GM18858 (cell line): ENCODE measurements around the gene MOAP1.
"Not testable (repeated sequence)": the region's sequence is repeated elsewhere in the genome, so short reads cannot be mapped to it uniquely, and the experiment has no call there.

Source experiments
- ATAC-seq: cut with Tn5 transposase; IDR thresholded peaks from one replicate; pipeline ENCODE4 v1.9.1; 2021; ENCODE audit not compliant: unreplicated experiment

MOAP1 gene

DNA sequence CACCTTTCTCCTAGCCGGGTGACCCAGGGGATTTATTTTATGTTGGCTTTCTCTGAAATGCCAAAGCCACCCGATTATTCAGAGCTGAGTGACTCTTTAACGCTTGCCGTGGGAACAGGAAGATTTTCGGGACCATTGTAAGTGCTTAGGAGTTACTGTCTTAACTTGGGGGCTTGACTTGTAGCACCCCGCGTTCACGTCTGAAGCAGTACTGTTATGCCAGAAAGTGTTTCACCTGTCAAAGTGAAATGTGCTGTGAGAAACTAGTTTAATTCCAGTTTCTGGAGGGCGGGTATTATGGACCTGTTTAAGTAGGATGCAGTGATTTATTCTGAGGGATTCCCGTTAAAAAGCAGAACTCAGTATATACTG is 638 bp upstream of the MOAP1 start:
- no peak for ATAC-seq

DNA sequence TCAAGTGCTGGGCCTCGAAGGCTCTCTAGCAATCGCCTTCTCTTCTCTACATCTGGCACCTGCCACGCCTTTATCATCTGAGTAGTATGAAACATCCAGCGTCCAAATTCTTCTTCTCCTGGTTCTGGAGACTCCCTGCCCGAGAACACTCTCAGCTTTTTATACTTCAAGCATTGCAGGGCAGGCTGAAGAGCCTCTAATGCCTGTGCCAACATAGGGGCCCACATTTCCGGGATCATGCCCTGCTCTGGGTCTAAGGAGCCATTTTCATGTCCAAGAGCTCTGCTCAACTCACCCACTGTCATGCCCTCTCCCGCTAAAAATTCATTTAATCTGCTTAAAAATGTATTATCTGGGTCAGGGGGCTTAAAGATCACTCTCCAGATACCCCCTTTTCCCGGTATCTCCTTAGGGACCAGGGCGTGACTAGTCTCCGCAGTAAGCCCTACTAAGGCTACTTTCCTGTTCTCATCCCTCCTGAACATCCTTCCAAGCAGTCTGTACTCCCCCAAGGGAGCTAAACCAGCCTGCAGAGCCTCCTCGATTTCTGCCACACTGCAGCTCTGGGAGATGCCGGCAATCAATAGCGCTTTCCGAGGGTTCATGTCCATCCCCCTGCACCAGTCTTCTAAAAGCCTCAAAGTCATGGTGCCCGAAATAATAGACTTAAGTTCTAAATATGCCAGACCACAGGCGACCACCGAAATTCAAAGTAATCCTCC is 940 bp downstream of the MOAP1 start:
- ATAC-seq = no peak

DNA sequence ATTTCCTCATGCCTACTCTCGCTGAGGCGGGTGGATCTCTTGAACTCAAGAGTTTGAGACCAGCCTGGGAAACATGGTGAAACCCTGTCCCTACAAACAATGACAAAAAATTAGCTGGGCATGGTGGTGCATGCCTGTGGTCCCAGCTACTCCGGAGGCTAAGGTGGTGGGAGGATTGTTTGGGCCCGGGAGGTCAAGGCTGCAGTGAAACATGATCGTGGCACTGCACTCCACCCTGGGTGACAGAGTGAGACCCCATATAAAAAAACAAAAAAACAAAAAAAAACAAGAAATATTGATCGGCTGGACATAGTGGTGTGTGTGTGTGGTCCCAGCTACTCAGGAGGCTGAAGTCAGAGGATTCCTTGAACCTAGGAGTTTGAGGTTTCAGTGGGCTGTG is 9.2 kb downstream of the MOAP1 start:
- ATAC-seq = no peak

DNA sequence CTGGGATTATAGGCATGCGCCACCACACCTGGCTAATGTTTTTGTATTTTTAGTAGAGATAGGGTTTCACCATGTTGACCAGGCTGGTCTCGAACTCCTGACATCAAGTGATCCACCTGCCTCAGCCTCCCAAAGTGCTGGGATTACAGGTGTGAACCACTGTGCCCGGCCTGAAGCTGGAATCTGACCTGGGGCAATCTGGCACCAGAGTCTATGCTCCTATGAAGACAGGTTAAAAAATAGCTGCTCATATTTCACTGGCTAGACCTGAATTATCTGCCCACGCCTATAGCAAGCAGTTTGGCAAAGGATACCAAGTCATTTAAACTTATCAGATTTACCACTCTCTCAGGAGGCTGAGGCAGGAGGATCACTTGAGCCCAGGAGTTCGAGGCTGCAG is 10.0 kb downstream of the MOAP1 start:
- ATAC-seq = not testable (repeated sequence)

DNA sequence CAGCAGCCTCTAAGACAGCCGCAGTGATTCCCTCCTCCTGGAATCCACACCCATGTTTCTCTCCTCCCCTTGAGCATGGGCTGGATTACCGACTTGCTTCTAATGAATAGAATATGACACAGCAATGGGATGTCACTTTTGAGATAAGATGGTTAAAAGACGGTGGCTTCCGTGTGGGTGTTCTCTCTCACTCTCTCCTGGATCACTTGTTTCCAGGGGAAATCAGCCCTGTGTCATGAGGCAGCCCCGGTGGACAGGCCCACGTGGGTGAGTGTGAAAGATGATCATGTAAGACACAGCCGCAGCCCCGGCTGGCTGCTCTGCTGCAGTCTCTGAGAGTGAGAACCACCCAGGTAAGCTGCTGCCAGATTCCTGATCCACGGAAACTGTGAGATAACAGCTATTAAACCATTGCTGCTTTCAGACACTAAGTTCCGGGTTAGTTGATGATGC is 10.7 kb downstream of the MOAP1 start:
- no peak for ATAC-seq

DNA sequence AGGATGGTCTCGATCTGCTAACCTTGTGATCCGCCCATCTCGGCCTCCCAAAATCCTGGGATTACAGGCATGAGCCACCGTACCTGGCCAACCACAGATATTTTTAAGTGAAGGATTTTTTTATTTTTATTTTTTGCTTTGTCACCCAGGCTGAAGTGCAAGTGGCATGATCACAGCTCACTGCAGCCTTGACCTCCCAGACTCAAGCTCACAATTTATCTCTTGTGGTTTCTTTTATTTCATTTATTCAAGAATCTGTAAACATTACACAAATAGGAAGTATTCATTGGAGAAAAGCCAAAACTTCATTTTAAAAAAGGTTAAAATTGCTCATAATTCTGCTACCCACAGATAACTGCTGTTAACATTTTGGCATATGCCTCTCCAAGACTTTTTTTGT is 13.3 kb downstream of the MOAP1 start:
- no peak for ATAC-seq

DNA sequence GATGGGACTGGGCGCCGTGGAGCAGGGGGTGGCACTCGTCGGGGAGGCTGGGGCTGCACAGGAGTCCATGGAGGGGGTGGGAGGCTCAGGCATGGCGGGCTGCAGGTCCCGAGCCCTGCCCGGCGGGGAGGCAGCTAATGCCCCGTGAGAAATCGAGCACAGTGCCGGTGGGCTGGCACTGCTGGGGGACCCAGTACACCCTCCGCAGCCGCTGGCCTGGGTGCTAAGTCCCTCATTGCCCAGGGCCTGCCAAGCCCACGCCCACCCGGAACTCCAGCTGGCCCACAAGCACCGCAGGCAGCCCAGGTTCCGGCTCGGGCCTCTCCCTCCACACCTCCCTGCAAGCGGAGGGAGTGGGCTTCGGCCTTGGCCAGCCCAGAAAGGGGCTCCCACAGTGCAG is 14.6 kb downstream of the MOAP1 start:
- not testable (repeated sequence) for ATAC-seq

DNA sequence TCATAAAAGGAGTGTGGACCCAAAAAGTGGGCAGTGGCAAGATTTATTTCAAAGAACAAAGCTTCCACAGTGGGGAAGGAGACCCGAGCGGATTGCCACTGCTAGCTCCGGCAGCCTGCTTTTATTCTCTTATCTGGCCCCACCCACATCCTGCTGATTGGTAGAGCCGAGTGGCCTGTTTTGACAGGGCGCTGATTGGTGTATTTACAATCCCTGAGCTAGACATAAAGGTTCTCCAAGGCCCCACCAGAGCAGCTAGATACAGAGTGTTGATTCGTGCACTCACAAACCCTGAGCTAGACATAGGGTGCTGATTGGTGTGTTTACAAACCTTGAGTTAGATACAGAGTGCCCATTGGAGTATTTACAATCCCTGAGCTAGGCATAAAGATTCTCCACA is 15.1 kb downstream of the MOAP1 start:
- not testable (repeated sequence) for ATAC-seq

DNA sequence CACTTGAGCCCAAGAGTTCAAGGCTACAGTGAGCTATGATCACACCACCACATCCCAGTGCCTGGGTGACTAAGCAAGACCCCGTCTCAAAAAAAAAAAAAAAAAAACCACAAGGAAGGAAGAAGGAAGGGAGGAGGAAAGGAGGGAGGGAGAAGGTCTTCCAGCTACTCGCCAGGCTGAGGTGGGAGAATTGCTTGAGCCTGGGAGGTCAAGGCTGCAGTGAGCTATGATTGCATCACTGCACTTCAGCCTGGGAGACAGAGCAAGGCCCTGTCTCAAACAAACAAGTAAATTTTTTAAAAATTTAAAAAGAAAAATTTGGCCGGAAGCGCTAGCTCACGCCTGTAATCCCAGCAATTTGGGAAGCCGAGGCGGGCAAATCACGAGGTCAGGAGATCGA is 16.1 kb downstream of the MOAP1 start:
- ATAC-seq = not testable (repeated sequence)

DNA sequence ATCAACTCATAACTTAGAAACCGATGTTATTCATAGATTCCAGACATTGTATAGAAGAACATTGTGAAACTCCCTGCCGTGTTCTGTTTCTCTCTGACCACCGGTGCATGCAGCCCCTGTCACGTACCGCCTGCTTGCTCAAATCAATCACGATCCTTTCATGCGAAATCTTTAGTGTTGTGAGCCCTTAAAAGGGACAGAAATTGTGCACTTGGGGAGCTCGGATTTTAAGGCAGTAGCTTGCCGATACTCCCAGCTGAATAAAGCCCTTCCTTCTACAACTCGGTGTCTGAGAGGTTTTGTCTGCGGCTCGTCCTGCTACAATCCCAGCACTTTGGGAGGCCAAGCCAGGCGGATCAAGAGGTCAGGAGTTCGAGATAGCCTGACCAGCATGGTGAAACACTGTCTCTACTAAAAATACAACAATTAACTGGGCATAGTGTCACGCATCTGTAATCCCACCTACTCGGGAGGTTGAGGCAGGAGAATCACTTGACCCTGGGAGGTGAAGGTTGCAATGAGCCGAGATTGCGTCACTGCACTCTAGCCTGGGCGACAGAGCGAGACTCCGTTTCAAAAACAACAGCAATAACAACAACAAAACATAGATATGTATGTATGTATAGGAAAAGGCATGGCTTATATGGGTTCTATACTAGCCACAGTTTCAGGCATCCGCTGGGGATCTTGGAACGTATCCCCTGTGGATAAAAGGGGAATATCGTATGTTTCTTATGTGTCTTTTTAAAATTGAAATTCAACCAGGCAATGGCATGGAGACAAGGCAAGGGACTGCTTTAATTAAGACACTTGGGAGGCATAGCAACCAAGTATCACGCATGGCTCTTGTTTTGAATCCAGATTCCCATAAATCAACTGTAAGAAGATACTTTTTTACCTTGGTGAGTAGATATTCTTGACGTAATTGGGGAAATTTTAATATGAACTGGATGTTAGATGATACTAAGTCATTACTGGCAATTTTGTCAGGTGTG is 19.1 kb downstream of the MOAP1 start:
- not testable (repeated sequence) for ATAC-seq

DNA sequence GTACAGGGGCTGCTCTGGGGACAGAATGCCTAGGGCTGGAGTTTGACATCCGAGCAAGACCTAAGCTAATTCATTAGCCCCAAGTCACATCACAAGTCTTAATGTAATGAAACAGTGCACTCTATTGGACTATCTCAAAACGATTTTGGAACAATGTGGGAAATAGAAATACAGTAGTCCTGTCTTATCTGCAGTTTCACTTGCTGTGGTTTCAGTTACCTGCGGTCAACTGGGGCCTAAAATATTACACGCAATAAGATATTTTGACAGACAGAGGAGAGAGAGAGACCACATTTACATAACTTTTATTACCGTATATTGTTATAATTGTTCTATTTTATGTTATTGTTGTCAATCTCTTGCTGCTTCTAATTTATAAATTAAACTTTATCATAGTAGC is 21.1 kb downstream of the MOAP1 start:
- ATAC-seq = no peak

DNA sequence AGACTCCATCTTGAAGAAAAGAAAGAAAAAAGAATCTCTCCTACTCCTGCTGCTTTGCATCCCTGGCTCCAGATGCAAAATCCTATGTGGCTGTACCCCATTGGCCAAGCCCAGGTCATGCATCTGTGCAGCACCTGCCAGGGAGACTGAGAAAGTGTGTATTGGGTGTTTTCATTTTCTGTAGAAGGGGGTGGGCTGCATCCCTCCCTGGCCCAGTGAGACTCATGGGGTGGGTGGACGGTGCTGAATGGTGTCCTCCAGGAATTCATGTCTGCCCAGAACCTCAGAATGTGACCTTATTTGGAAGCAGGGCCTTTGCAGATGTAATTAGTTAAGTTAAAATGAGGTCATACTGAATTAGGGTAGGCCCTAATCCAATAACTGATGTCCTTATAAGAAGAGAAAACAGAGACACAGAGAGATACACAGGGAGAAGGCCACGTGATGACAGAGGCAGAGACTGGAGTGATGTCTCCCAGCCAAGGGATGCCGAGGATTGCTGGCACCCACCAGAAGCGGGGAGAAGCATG is 23.2 kb downstream of the MOAP1 start:
- no peak for ATAC-seq

DNA sequence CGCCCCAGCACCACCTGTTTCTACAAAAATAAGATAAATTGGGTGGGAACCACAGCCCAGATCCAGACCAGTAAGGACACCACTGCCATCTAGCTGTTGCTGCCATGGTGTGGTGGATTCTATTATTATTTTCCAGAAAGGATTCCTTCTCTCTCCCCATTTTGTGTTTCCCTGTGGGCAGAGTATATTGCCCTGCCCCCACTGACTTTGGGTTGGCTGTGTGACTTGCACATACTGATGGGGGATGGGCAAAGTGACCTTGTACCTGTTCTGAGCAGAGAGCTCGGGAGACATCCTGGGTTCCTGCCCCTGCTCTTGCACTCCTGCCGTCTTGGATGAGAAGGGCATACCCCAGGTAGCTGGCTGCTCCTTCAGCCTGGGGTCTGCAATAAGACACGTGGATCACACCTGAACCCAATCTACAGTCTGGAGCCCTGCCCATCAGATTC is 24.3 kb downstream of the MOAP1 start:
- ATAC-seq = no peak

DNA sequence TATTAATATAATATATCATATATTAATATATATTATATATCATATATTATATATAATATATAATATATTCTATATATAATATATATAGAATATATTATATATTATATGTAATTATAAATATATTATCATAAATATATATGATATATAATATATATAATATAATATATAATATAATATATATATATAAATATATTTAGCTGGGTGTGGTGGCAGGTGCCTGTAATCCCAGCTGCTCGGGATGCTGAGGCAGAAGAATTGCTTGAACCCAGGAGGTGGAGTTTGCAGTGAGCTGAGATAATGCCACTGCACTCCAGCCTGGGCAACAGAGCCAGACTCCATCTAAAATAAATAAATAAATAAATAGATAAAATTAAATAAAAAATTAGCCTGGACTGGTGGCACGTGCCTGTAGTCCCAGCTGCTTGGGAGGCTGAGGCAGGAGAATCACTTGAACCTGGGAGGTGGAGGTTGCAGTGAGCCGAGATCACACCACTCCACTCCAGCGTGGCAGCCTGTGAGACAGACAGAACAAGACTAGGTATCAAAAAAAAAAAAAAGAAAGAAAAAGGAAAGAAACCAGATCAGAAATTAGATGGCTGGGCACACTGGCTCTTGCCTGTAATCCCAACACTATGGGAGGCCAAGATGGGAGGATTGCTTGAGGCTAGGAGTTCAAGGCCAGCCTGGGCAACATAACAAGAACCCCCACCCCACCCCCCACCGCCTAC is 24.9 kb downstream of the MOAP1 start:
- ATAC-seq = not testable (repeated sequence)

DNA sequence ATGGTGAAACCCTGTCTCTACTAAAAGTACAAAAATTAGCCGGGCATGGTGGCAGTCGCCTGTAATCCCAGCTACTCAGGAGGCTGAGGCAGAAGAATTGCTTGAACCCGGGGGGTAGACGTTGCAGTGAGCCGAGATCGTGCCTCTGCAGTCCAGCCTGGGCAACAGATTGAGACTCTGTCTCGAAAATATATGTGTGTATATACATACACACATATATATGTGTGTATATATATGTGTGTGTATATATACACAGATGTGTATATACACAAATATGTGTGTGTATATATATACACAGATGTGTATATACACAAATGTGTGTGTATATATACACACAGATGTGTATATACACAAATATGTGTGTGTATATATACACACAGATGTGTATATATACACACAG is 26.3 kb downstream of the MOAP1 start:
- not testable (repeated sequence) for ATAC-seq

DNA sequence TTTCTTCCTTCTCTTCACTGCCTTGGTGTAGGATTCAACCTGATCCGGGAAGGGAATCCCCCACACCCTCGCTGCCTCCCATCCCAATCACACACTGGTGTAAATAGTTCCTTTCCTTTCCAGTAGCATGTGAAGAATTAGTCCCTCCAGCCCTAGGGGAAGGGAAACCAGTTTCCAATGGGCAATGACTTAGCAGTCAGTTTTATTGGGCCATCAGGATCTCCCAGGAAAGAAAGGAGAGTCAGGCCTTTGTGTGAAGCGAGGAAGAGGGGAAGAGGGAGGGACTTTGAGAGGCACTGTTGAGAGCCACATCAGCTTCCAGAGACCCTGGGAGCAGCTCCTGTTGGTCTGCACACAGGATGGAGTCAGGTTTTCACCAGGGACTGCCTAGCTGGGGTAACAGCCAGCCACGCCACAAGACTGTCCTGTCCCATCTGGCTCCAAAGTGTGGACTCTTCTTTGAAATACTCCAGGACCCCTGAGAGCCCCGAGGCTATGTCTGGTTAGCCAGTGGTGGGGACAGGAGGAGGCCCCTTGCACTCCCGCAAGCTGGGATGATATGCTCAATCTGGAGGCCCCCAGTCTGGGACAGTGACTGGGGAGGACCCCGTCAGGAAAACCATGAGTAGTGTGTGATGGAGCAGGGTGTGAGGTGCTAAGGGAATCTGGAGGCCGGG is 27.9 kb downstream of the MOAP1 start:
- no peak for ATAC-seq

DNA sequence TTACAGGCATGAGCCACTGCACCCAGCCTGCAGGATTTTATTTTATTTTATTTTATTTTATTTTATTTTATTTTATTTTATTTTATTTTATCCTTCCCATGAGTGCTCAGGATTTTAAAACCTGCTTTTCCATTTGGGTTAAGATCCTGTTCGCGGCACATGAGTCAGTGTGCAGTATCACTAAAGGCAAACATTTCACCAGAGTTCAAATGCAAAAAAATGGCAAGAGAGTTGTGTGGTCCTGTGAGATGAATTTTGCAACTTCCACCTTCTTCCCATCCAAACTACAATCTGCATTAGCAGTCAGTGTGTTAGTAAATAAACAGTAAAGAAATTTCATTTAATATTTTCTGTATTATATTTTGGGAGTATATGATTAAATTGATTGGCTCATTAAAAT is 29.0 kb downstream of the MOAP1 start:
- no peak for ATAC-seq

DNA sequence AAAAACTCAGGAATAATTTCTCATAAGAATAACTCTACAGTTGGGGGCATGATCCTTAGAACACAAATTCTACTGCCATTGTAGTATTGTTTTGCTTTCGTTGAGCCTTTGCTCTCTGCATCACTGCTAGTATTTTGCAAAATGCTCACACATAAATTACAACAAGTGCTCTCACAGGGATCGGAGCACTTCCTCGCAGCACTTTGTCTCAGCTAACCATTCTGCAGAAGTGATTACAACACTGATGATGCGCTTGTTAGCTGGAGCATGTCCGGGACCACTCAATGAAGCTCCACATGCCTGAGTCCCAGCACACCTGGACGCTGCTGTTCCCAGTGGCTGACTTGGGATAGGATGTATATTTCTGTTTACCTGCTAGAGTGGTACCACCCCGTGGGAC is 31.6 kb downstream of the MOAP1 start:
- ATAC-seq = no peak

DNA sequence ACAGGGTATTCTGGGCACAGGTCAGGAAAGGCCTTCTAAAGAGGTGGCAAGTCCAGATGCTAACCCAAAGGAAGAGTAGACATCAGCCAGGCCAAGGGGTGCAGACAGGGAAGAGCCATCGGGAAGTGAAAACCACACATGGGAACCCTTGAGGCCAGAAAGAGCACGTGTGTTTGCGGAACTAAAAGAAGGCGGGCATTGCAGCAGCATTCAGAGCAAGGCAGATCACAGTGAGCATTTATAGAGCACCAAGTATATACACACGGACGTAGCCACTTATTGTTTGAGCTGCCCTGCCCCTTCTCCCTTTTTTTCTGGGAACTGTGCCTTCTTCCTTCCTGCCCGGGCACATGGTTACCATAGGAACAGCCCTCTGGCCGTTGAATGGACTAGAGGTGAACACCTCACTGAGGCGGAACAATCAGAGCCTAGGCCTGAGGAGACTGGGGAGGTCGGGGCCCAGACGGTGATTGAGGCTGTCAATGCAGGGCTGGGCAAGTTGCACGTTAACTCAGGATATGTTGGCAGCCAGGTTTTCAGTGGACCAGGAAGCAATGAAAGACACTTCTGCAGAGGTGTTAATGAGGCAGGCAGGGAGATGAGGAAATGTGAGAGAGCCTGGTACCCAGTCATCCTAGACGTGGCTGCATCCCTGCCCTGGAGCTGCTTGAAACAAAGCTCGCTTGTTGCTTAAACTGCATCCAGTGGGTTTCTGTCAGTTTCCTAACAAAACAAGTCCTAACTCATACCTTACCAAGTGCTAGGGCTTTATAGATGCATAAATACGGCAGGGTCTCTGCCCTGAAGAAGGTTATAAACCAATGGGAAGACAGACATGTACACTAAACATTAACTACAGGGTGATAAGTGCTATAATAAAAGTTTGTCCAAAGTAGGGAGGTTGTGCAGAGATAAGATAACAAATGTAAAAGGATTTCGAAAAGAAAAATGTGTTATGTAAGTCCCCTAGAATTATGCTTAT is 34.2 kb downstream of the MOAP1 start:
- no peak for ATAC-seq
